GM03348 (cell line): ENCODE results near the gene ARVCF.
"Not testable (repeated sequence)": the region's sequence is repeated elsewhere in the genome, so short reads cannot be mapped to it uniquely, and the experiment has no call there.

Source experiments
- DNase-seq: peaks from one replicate; pipeline ENCODE4 v3.0.0; 2012; ENCODE audit warnings: low spot score

Gene ARVCF

DNA sequence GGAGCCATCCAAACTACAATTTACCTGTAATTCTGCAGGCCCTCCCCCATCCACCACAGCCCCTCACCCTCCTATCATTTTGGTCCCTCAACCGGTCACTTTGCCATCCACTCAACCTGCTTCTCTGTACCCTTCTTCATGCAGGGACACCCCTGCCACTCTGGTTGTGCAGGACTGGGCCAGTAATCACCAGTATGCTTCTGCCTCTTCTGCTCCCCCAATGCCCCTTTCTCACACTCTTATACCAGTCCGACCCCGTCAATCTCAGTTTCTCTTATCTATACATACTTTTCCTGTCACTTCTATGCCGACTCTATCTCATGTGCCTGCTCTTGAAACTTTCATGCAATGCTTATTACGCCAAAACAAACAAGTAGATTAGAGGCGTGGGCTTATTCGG lies 80.1 kb downstream of the ARVCF start:
- no peak for DNase-seq

DNA sequence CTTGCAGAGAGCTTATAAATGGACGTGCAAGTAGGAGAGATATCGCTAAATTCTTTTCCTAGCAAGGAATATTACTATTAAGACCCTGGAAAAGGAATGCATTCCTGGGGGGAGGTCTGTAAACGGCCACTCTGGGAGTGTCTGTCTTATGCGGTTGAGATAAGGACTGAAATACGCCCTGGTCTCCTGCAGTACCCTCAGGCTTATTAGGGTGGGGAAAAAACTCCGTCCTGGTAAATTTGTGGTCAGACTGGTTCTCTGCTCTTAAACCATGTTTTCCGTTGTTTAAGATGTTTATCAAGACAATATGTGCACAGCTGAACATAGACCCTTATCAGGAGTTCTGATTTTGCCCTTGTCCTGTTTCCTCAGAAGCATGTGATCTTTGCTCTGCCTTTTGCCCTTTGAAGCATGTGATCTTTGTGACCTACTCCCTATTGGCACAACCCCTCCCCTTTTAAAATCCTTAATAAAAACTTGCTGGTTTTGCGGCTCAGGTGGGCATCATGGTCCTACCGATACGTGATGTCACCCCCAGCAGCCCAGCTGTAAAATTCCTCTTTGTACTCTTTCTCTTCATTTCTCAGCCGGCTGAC lies 81.4 kb downstream of the ARVCF start:
- DNase-seq, result not testable (repeated sequence)

DNA sequence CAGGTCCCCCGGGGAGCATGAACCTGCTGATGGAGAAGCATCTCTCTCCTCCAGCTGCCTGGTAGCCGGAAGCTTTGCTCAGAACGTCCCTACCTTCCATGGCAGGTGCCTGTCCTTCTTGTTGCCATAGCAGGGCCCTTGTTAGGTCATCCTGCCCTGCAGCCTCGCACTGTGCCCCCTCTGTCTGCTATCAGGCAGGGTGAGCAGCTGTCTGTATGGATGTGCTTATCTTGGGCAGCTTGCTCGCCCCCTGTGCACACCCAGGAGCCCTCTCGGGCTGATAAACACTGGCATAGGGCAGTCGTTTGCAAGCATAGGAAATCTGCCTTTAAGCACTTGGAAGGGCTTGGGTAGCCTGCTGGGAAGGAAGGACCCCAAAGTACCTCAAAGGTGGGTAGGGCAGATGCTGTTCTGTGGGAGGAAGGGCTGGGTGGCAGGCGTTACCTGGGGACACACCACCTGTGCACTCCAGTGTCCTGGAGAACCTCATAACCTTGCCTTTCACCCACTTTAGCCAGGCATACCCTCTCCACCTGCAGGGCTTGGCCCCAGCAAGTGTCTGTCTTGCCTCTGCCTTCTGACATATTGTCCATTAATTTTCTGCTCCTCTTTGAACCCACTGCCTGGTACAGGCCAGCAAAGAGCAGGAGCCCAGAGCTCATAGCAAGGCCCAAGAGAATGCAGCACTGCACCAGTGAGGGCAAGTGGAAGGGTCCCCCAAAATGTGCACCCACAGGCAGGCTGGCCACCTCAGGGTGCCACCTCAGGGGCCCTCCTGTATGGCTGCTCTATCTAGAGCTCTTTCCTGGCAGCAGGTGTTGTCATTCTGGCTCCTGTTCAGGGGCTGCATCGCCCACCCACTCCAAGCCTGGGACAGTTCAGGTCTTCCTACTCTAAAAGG lies 83.0 kb downstream of the ARVCF start:
- no peak for DNase-seq

DNA sequence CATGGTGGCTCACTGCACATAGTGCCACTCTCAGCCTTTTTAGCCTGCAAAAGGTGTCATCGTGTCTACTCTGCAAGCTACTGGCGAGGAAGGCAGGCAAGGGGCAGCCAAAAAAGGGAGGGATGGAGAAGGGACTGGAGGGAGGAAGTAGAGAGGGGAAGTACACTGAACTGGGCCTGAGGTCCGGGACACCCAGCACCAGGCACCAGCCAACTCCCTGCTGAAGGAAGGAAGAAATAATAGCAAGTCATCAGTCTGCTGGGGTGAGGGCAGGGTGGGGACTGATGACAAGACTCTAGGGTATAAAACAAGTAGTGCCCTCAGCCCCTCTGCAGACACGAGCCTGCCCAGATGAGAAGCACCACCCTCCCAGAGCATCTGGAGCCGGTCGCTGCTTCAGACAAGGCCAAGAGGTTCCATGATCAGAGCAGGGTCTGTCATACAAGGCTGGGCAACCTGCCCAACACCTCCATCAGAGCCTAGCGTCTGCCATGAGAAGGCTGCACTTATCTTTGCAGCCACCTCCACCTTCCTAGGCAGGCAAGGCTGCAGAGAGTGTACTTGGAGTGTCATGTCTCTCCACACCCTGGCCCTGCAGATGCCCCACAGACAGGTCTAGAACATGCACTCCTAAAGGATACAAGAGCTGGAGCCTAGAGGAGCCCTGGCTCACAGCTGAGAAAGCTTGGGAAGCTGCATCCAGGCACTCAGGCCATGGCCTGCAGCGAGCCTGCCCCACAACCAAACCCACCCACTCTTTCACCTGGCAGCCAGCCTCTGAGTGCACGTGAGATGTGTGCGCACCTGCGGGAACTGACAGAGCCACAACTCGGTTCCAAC lies 84.0 kb downstream of the ARVCF start:
- DNase-seq, result no peak

DNA sequence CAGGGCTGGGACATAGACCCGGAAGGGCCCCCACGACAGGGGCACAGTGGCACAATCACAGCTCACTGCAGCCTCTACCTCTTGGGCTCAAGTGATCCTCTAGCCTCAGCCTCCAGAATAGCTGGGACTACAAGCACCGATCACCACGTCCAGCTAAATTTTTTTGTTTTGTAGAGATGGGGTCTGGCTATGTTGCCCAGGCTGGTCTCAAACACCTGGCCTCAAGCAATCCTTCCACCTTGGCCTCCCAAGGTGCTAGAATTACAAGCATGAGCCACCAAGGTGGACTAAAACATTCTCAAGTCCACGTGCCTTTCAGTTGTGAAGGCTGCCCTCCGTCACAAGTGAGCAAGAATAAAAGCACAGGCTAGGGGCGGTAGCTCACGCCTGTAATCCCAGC lies 85.1 kb downstream of the ARVCF start:
- DNase-seq, result no peak

DNA sequence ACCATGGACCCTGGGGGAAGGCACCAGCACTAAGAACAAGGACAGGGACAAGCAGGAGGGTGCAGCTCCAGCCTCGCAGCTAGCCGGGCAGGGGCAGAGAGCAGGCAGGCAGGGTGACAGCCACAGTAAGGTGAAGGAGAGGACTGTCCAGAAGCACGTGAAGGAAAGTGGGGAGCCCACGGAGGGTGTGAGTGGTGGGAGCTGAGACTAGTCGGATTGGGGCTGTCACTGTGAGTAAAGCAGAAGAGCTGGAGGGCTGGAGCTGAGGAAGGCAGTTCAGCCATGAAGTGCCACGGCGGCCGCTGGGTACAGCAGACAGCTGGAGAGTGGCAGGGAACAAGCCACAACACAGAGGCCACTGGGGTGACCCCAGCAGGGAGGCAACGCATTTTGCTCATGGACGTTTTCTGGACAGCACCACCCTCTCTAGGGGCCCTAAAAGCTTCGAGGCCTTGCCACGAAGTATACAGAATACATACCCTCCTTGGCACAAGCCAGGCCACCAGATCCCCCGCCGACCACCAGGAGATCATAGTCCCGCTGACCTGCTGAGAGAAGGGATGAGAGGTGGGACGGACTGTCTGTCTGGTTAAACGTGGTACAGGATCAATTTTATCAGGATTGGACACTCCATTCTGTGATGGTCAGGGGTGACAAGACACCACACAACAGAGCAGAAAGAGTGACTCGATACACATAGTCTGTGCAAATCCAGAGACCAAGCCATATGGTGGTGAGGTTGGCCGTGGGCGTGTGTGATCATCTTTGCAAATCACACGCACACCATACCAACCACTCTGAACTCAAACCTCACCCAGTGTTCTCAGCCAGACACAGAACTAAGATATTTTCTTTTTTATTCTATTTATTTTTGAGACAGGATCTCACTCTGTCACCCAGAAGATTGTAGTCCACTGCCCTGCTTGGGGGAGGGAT lies 85.8 kb downstream of the ARVCF start:
- DNase-seq, result no peak

DNA sequence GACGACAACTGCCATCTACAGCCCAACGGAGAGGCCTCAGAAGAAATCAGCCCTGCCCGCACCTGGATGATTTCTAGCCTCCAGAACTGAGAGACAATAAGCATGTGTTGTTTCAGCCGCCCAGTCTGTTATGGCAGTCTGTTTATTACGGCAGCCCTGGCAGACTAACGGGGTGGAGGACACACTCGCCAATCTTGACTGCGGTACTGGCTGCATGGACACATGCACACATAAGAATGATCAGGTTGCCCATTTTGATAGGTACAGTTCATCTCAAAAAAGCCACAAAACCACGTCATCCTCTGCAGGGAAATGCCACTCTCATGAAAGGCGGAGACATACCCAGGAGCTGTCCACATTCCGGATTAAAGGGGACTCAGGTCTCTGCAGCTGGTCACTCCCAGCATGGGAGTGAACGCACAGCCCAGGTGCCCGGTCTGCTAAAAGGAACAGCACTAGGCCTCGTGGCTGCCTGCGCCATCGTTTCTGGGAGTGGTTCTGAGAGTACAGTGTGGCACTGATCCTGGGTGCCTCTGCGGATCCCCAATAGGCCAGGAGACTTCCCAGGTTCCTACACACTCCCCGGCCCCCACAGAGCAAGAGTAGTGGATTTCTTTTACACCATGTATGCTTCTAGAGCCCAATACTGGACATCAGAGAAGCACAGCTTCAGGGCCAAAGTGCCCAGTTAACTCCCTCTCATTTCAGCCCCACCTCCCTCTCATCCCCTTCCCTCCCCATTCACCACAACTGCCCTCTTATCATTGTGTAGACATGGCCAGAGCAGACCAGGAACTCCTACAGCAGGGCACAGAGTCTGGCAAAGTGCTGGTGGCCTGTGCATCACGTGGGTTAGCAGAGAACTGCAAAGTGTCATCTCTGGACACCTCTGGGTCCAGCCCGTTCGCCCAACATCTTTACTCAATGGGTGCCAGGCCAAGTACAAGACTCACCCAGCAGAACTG lies 86.8 kb downstream of the ARVCF start:
- DNase-seq, result no peak

DNA sequence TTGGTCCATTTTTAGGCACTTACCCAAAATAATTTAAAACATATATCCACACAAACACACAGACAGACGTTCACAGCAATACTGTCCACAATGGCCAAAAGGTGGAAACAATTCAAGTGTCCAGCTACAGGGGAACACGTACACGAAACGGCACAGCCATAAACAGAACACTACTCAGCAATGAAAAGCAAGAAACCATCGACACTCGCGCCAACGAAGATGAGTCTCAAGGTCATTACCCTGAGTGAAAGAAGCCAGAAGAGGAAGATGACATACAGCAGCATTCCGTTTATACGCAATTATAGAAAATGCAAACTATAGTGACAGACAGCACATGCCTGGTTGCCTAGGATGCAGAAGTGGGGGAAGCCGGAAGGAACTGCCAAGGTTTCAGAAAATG lies 88.4 kb downstream of the ARVCF start:
- DNase-seq, result no peak

DNA sequence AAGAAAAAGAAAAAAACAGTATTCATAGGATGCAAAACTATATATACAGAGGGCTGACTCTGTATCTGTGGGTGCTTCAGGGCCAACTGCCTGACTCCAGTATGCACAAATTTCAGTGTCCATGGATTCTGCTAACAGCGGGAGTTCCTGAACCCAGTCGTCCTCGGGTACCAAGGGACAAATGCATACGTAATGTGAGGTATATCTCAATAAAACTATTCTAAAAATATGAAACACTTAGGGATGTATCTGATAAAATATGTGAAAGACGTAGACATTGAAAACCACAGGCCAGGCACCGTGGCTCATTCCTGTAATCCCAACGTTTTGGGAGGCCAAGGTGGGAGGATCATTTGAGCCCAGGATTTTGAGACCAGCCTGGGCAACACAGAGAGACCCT lies 88.9 kb downstream of the ARVCF start:
- no peak for DNase-seq

DNA sequence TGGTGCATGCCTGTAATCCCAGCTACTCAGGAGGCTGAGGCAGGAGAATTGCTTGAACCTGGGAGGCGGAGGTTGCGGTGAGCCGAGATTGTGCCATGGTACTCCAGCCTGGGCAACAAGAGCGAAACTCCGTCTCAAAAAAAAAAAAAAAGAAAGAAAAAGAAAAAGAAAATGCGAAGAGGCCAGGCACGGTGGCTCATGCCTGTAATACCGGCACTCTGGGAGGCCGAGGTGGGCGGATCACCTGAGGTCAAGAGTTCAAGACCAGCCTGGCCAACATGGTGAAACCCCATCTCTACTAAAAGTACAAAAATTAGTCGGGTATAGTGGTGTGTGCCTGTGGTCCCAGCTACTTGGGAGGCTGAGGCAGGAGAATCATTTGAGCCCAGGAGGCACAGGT lies 90.6 kb downstream of the ARVCF start:
- not testable (repeated sequence) for DNase-seq

DNA sequence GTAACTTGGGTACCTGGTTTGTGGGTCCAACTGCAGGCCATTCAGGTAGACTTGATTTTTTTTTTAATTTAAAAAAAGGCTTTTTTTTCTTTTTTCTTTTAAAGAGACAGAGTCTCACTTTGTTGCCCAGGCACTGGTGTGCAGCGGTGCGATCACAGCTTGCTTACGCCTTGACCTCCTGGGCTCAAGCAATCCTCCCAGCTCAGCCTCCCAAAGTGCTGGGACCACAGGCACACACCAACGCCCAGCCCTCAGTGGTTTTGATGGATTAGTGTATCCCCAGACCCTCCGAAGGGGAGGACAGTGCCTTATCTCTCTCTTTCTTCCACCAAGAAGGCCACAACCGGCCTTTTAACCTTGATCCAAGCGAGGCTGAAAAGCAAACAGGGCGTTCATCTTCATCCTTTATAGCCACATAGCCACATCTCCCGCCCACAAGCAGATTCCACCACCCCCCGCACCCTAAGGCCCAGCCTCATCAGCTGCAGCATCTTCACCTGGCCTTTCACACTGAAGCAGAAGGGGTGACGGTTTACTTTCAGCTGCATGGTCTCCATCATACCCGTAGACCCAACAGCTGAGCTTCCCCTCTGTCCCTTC lies 92.6 kb downstream of the ARVCF start:
- no peak for DNase-seq

DNA sequence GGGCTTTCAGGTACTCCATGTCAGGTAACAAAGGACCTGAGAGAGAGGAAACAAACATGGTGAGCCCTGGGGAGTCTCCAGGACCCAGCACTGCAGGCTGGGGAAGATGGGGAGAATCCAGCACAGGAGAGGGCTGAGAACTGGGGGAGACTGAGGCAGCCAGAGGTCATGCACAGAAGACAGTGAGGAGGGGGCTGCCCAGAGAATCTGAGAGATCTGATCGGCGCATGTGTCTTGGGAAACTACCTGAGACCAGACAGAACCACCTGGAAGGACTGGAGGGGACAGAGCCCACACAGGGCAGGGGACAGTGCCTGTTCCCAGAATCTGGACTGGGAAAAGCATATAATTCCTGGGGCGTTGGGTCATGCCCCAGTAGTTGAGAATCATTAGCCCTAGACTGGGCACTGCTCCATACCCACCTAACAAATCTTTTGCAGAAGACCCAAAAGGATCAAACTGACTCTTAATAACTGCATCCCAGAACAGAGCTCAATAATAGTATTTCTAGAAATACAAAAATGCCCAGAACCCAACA lies 95.0 kb downstream of the ARVCF start:
- DNase-seq, result no peak
